Calu3 (cell line): Measurements from ENCODE around the gene FSTL5. TPM values are rescaled to one million over a fixed set of nuclear protein-coding genes. Genes with fewer than 3 reads are reported as not detected.
A peak's percentile ranks its signal among the peaks of the same experiment; 100 is the strongest.

Source experiments
- BruUV-seq: library from RNA; stranded (reverse); fragments of 400-500 nt; replicated peaks from 2 replicates; lab custom pipeline; 2021; lab: Mats Ljungman, UMichigan
- CTCF ChIA-PET: fragments of 300-600 bp; sonication (Branson Sonifier 250); formaldehyde crosslinking; loops from one replicate; lab custom pipeline; 2022; ENCODE audit warnings: antibody characterized with exemption; lab: Charles Lee
- DNase-seq: peaks from one replicate; pipeline ENCODE4 v3.0.0; 2022
- H3K27ac Mint-ChIP-seq: one replicate; pipeline ENCODE4 v1.8.0; 2022; ENCODE audit warnings: mixed read lengths; ENCODE audit not compliant: unreplicated experiment
- H3K27me3 Mint-ChIP-seq: one replicate; pipeline ENCODE4 v1.8.0; 2022; ENCODE audit warnings: mixed read lengths; ENCODE audit not compliant: unreplicated experiment
- H3K36me3 Mint-ChIP-seq: one replicate; pipeline ENCODE4 v1.8.0; 2022; ENCODE audit warnings: mild to moderate bottlenecking, moderate library complexity, mixed read lengths; ENCODE audit not compliant: insufficient read depth, unreplicated experiment
- H3K4me1 Mint-ChIP-seq: one replicate; pipeline ENCODE4 v1.8.0; 2022; ENCODE audit warnings: mild to moderate bottlenecking, low read depth, mixed read lengths; ENCODE audit not compliant: unreplicated experiment
- H3K4me3 Mint-ChIP-seq: one replicate; pipeline ENCODE4 v1.8.0; 2022; ENCODE audit warnings: mild to moderate bottlenecking, low read depth, moderate library complexity, mixed read lengths; ENCODE audit not compliant: unreplicated experiment
- H3K9me3 Mint-ChIP-seq: one replicate; pipeline ENCODE4 v1.8.0; 2022; ENCODE audit warnings: low read depth, mixed read lengths; ENCODE audit not compliant: unreplicated experiment
- CTCF ChIP-seq: fragments of 200-600 bp; IDR thresholded peaks from one replicate; pipeline ENCODE4 v1.8.0; 2022; ENCODE audit warnings: antibody characterized with exemption; ENCODE audit not compliant: unreplicated experiment
- intact Hi-C: fragments of 100-400 bp; cut with micrococcal nuclease; formaldehyde crosslinking; loops from one replicate; pipeline ENCODE4 v1.10.0; 2022; ENCODE audit not compliant: unreplicated experiment
- total RNA-seq: library from RNA; stranded (reverse); gene quantifications from 2 replicates; pipeline ENCODE4 v1.2.3, GENCODE V29; 2022

The FSTL5 gene
- total RNA-seq, 1 experiment from 2014 or later, result not detected

DNA sequence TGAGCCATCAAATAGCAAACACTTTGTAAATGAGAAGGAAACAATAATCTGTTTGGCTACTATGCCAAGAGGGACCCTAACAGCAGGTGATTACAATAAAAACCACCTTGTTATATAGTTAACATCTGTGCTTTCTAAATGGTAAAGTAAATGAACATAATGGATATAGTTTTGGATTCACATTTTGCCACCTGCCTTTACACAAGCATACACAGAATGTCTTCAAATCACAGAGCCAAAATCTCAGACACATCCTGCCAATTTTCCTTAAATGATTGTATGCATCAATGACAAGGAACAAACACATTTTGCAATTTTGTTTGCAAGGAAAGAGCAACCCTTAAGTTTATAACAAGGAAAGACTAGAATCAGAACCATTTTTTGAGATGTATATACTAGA is 334.2 kb downstream of the FSTL5 start:
- intact Hi-C loops, result no loop called here
- Mint-ChIP-seq H3K9me3 (no peaks in the 10 kb centered on the region), H3K4me3 (no peak overlapping the region), H3K27me3 (no peaks in the 10 kb centered on the region), H3K36me3 (no peaks in the 10 kb centered on the region), H3K27ac (no peak overlapping the region), H3K4me1 (no peaks in the 10 kb centered on the region)
- BruUV-seq, result no TSS peak
- TF ChIP-seq CTCF, result no peak
- CTCF ChIA-PET, result no interaction called here
- no peak for DNase-seq

GRCh38 chr4:161828061-161828460 is 335.7 kb downstream of the FSTL5 start:
- Mint-ChIP-seq H3K9me3 (no peaks in the 10 kb centered on the region), H3K4me1 (no peaks in the 10 kb centered on the region), H3K4me3 (no peak overlapping the region), H3K36me3 (no peaks in the 10 kb centered on the region), H3K27ac (peak overlapping the region; percentile 36), H3K27me3 (no peaks in the 10 kb centered on the region)
- intact Hi-C loops, result no loop called here
- CTCF ChIA-PET, result interaction anchor here (0.6 kb wide), 1 partner anchor 385 kb away, joined by 3 read pairs; no protein-coding TSS in a partner anchor
- TF ChIP-seq CTCF, result no peak
- no peak for DNase-seq
- no TSS peak for BruUV-seq

DNA sequence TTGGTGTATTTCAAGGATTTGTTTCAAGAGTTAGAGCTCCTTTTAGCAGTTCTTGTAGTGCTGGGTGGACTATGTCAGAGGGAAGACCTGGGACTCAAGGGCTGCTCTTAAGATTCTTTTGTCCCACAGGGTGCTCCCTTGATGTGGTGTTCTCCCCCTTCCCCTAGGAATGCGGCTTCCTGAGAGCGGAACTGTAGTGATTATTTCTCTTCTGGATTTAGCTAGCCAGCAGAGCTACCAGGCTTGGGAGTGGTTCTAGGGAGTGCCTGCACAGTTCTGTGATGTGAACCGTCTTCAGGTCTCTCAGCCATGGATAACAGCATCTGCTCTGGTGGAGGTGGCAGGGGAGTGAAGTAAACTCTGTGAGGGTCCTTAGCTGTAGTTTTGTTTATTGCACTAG is 336.8 kb downstream of the FSTL5 start:
- no peaks in the 10 kb centered on the region for H3K4me1 Mint-ChIP-seq
- intact Hi-C loops, result no loop called here
- no peaks in the 10 kb centered on the region for H3K9me3 Mint-ChIP-seq
- CTCF ChIA-PET, result no interaction called here
- H3K27ac Mint-ChIP-seq, result no peak overlapping the region
- H3K4me3 Mint-ChIP-seq, result no peak overlapping the region
- DNase-seq, result no peak
- no peaks in the 10 kb centered on the region for H3K27me3 Mint-ChIP-seq
- TF ChIP-seq CTCF, result no peak
- no TSS peak for BruUV-seq
- no peaks in the 10 kb centered on the region for H3K36me3 Mint-ChIP-seq

DNA sequence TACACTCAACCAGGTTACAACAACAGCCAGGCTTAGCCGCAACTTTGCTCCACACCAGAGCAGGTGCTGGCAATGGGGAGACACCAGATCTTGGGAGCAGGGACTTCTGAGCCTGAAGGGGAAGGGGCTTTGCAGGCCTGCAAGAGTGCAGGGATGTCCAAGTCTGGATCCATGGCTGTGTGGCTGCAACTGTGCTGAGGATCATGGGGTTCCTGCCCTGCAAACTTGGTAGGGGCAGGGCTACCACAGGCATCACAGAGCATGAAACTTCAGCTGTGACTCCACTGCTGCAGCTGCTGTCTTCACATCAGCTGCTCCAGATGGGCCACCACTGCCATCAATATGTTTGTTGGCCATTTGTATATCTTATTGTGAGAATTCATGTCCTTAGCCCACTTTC is 340.4 kb downstream of the FSTL5 start:
- H3K4me1 Mint-ChIP-seq, result no peaks in the 10 kb centered on the region
- H3K4me3 Mint-ChIP-seq, result no peak overlapping the region
- H3K27me3 Mint-ChIP-seq, result no peaks in the 10 kb centered on the region
- no TSS peak for BruUV-seq
- intact Hi-C loops, result no loop called here
- CTCF ChIA-PET, result no interaction called here
- H3K9me3 Mint-ChIP-seq, result no peaks in the 10 kb centered on the region
- no peak overlapping the region for H3K27ac Mint-ChIP-seq
- H3K36me3 Mint-ChIP-seq, result no peaks in the 10 kb centered on the region
- TF ChIP-seq CTCF, result no peak
- no peak for DNase-seq
